ENCODE results near the gene NDUFA3. TPM values are rescaled to one million over a fixed set of nuclear protein-coding genes. Genes with fewer than 3 reads are reported as not detected.

The NDUFA3 gene
- total and polyA plus RNA-seq, 2 donors (not counting 3 experiments of a cell fraction or from before 2014, with no cell fraction given) = 107 to 119 TPM

GRCh38 chr19:54138489-54139256 is 36.0 kb downstream of the NDUFA3 start:
- TF ChIP-seq, protein P1, sequence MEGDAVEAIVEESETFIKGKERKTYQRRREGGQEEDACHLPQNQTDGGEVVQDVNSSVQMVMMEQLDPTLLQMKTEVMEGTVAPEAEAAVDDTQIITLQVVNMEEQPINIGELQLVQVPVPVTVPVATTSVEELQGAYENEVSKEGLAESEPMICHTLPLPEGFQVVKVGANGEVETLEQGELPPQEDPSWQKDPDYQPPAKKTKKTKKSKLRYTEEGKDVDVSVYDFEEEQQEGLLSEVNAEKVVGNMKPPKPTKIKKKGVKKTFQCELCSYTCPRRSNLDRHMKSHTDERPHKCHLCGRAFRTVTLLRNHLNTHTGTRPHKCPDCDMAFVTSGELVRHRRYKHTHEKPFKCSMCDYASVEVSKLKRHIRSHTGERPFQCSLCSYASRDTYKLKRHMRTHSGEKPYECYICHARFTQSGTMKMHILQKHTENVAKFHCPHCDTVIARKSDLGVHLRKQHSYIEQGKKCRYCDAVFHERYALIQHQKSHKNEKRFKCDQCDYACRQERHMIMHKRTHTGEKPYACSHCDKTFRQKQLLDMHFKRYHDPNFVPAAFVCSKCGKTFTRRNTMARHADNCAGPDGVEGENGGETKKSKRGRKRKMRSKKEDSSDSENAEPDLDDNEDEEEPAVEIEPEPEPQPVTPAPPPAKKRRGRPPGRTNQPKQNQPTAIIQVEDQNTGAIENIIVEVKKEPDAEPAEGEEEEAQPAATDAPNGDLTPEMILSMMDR (IDR thresholded peaks at IDR 0.05; ENCODE audit: extremely low read depth in 1 of 2, insufficient read depth in 1 of 2, low read depth in 1 of 2, low read length in 2 of 2) = no peak
- no peak for TF ChIP-seq MYC (IDR thresholded peaks at IDR 0.05; ENCODE audit: low read depth, low read length)
- no peak for TF ChIP-seq EZH2 (IDR thresholded peaks at IDR 0.05; ENCODE audit: borderline replicate concordance, low read depth, low read length, severe bottlenecking)
- no peak for TF ChIP-seq JUN (IDR thresholded peaks at IDR 0.05; ENCODE audit: borderline replicate concordance, insufficient read depth, insufficient read length, low read depth)
- no peak for TF ChIP-seq POLR2A (IDR thresholded peaks at IDR 0.05; ENCODE audit: low read depth, low read length)
- no peak for TF ChIP-seq POLR2AphosphoS5 (IDR thresholded peaks at IDR 0.05; ENCODE audit: insufficient read depth, low read depth, low read length)
- TF ChIP-seq GATA2 (IDR thresholded peaks at IDR 0.05; ENCODE audit: insufficient read depth, insufficient read length, low read depth, low read length) = no peak
- no peak for TF ChIP-seq FOS (IDR thresholded peaks at IDR 0.05; ENCODE audit: borderline replicate concordance, insufficient read depth, low read length)
- TF ChIP-seq MAX (IDR thresholded peaks at IDR 0.05; ENCODE audit: insufficient read depth, insufficient read length) = no peak
- FAIRE-seq = no peak
- H3K79me2 ChIP-seq (ENCODE audit: control insufficient read depth, insufficient read depth, low read length) = peaks cover 49% of the 10 kb centered on the region
- H2AFZ ChIP-seq (ENCODE audit: low read depth, low read length) = no peak overlapping the region
- no peak overlapping the region for H3K27ac ChIP-seq (ENCODE audit: insufficient read depth, low read depth, low read length)
- CTCF ChIA-PET = interaction anchor here (1.0 kb wide), 1 partner anchor 346 kb away, joined by 3 read pairs; no protein-coding TSS in a partner anchor
- peak overlapping the region; percentile 55 to 98 (median 66) for H3K4me3 ChIP-seq (replicated peaks in 1 of 3; ENCODE audit: insufficient read depth in 1 of 3, low read depth in 1 of 3, low read length in 3 of 3)
- H4K20me1 ChIP-seq (replicated peaks; ENCODE audit: control insufficient read depth, extremely low read depth, insufficient read depth, low read length) = no peaks in the 10 kb centered on the region
- peak overlapping the region; percentile 94 for H3K9ac ChIP-seq (replicated peaks; ENCODE audit: extremely low read depth, insufficient read depth, low read length)
- dilution Hi-C loops (cut with MboI; ENCODE audit: extremely low pct_ligation_motif_present, low sequenced_read_pairs) (no loop called here), intact Hi-C loops (cut with micrococcal nuclease) (no loop called here)
- peaks cover 12% of the 10 kb centered on the region in 2 experiments for H3K36me3 ChIP-seq (ENCODE audit: control insufficient read depth in 2 of 2, extremely low read depth in 1 of 2, insufficient read depth in 2 of 2, low read length in 2 of 2)
- peak overlapping the region; percentile 81 for H3K4me2 ChIP-seq (ENCODE audit: insufficient read depth, low read length)
- no peaks in the 10 kb centered on the region for H3K9me3 ChIP-seq (replicated peaks; ENCODE audit: control insufficient read depth, insufficient read depth, low read length)
- DNase-seq (ENCODE audit: low read depth, low spot score) = no peak
- POLR2A ChIA-PET = interaction anchor here (0.5 to 0.7 kb wide), 2 partner anchors 9 to 50 kb away, joined by 4 to 5 read pairs; no protein-coding TSS in a partner anchor
- H3K27me3 ChIP-seq (ENCODE audit: control insufficient read depth in 2 of 2, insufficient read depth in 2 of 2, low read length in 2 of 2) = no peaks in the 10 kb centered on the region
- no TSS peak for BruUV-seq (replicated peaks)
- no peaks in the 10 kb centered on the region for H3K9me1 ChIP-seq (replicated peaks; ENCODE audit: control insufficient read depth, extremely low read depth, insufficient read depth, low read length)
- peaks cover 17% of the 10 kb centered on the region for H3K4me1 ChIP-seq (ENCODE audit: control insufficient read depth, extremely low read depth, insufficient read depth, low read length)

Measured in endothelial cell of umbilical vein (primary cell).